HEK293T (cell line): ENCODE results near the gene HM13.

Experiments used
- ARNT ChIP-seq: fragments of 450-650 bp; IDR thresholded peaks from 2 replicates; pipeline ENCODE4 v1.6.1; 2017; ENCODE audit warnings: mild to moderate bottlenecking
- BHLHE40 ChIP-seq: fragments of 450-650 bp; IDR thresholded peaks from 2 replicates; pipeline ENCODE4 v1.6.1; 2016; ENCODE audit warnings: mild to moderate bottlenecking, moderate library complexity, borderline replicate concordance
- FOXA1 ChIP-seq: fragments of 450-650 bp; IDR thresholded peaks from 2 replicates; pipeline ENCODE4 v1.6.1; 2016; ENCODE audit warnings: mild to moderate bottlenecking
- FOXM1 ChIP-seq: fragments of 450-650 bp; IDR thresholded peaks from 2 replicates; pipeline ENCODE4 v1.6.1; 2017; ENCODE audit warnings: mild to moderate bottlenecking, borderline replicate concordance
- HDGF ChIP-seq: fragments of 450-650 bp; IDR thresholded peaks from 2 replicates; pipeline ENCODE4 v1.6.1; 2017; ENCODE audit warnings: antibody characterized with exemption, borderline replicate concordance
- LEF1 ChIP-seq: fragments of 450-650 bp; IDR thresholded peaks from 2 replicates; pipeline ENCODE4 v1.6.1; 2017; ENCODE audit warnings: mild to moderate bottlenecking, borderline replicate concordance
- SP1 ChIP-seq: fragments of 450-650 bp; IDR thresholded peaks from 2 replicates; pipeline ENCODE4 v1.6.1; 2017
- SUZ12 ChIP-seq: fragments of 450-650 bp; IDR thresholded peaks from 2 replicates; pipeline ENCODE4 v1.6.1; 2016; ENCODE audit warnings: mild to moderate bottlenecking
- ZNF384 ChIP-seq: fragments of 450-650 bp; IDR thresholded peaks from 2 replicates; pipeline ENCODE4 v1.6.1; 2016
- TF ChIP-seq, protein P1 (sequence below): fragments of 450-650 bp; IDR thresholded peaks from 2 replicates; pipeline ENCODE4 v1.6.1; 2016

GRCh38 chr20:31474097-31474436, 40.2 kb upstream of the HM13 start:
- TF ChIP-seq FOXA1 = no peak
- TF ChIP-seq BHLHE40 = no peak
- no peak for TF ChIP-seq FOXM1
- no peak for TF ChIP-seq SUZ12
- no peak for TF ChIP-seq LEF1
- TF ChIP-seq ZNF384 = no peak
- TF ChIP-seq HDGF = no peak
- TF ChIP-seq ARNT = no peak
- TF ChIP-seq, protein P1, sequence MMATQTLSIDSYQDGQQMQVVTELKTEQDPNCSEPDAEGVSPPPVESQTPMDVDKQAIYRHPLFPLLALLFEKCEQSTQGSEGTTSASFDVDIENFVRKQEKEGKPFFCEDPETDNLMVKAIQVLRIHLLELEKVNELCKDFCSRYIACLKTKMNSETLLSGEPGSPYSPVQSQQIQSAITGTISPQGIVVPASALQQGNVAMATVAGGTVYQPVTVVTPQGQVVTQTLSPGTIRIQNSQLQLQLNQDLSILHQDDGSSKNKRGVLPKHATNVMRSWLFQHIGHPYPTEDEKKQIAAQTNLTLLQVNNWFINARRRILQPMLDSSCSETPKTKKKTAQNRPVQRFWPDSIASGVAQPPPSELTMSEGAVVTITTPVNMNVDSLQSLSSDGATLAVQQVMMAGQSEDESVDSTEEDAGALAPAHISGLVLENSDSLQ = no peak
- no peak for TF ChIP-seq SP1
